Activated CD4-positive, CD25-positive, alpha-beta regulatory T cell treated with anti-CD3 and anti-CD28 coated beads, Interleukin-2, amount 50 U/mL, for 24 hours (primary cell): ENCODE results near the gene NMT1.

Experiments used
- ATAC-seq, 2 donors: fragments of 150-1000 bp; cut with Tn5 transposase; one replicate each; pipeline ENCODE4 v1.10.0; 2021; ENCODE audit warnings: mild to moderate bottlenecking in 1 of 2, moderate library complexity in 1 of 2

NMT1 gene

DNA sequence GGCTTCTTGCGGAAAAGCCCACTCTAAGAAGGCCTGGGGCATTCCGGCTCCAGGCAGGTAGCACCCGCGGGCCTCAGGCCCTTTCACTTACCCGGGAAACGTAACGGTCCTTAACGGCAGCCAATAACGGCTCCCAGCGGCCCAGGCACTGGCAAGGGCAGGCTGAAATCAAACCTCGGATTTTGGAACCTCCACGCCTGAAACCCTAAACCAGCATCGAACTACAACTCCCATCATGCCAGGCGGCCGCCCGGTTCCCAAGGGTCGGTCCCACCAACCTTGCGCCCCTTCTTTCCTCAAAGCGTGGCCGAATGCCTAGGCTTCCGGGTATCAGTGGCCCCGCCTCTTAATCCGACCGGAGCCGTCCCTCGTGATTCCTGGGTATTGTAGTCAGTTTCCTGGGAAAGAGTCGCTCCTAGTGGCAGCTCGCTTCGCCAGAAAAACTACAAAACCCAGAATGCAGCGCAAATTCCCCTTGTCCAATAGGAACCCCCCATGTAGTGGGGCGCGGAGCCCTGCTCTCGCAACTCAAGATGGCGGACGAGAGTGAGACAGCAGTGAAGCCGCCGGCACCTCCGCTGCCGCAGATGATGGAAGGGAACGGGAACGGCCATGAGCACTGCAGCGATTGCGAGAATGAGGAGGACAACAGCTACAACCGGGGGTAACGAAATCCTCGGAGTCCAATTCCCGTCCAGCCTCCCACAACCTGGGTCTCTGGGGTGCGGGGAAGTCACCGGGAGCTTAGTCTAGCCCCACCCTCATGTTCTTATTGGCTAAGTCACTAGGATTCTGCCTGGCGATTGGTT is at the start of gene NMT1:
NMT1 (plus strand) TSS at position 521 of the 809 bp plus-strand sequence; CDS start at position 534, 13 bp downstream.
- ATAC-seq = peak; percentile 89 to 91

- ATAC-seq = no peak
These were observed 49.4 kb upstream of the NMT1 start for GRCh38 chr17:45011767-45012166.

DNA sequence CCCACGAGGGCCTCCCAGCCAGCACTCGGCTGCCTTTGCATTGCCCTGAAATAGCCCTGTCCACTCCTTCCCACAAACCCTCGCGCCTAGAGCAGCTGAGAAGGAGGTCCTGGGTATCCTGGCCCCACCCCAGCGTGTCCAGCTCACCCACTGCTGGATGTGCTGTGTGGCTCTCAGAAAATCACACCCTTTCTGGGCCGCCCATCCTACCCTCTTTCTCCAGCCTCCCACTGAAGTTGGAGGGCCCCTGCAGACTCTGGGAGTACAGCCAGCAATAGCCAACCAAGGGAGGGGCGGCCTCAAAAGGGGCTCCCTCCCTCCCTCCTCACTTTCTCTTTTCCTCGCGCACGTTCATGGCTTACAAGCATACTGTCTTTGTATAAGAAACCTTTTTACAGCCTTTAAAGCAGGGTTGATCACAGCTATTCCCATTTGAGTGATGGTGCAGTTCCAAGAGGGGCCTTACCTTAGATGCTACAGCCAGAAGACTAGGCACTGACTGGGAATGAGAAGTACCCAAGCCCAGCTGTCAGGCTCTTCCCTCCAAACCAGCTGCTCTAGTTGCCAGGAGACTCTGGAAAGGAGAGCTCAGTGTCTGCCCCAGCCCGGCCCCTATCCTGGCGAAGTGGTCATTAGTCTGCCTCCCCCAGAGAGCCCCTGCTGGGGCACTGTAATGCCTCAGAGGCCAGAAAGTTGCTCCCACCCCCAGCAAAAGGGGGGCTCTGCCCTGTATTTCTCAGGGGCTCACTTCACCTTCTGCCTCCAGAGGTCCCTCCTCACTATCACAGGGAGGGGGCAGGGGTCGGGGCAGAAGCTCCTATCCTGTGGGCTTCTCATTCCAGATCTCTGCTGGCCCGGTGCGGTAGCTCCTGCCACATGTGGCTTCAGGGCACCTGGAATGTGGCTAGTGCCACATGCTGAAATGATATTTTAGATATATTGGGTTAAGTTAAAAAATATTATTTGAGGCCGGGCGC is 47.8 kb upstream of the NMT1 start:
- no peak for ATAC-seq

DNA sequence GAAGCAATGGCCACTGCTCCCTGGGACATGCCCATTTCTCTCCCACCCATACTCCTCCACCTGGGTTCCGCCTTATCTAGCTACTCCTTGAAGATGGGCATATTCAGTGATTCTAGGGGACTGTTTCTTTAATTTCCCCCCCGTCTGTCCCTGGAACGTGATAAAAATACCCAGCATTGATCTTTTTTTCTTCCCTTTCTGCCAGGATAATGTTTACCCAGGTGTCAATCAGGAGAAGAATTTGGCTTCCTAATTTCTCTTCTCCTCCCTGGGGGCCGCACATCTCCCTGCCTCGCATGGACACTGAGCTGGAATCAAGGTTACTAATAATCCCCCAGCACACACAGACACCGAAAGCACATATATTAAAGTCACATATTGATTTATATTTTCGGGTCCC is 44.9 kb upstream of the NMT1 start:
- ATAC-seq = no peak

GRCh38 chr17:45016823-45017222 is 44.3 kb upstream of the NMT1 start:
- ATAC-seq = no peak

GRCh38 chr17:45018514-45018847 is 42.6 kb upstream of the NMT1 start:
- no peak for ATAC-seq

DNA sequence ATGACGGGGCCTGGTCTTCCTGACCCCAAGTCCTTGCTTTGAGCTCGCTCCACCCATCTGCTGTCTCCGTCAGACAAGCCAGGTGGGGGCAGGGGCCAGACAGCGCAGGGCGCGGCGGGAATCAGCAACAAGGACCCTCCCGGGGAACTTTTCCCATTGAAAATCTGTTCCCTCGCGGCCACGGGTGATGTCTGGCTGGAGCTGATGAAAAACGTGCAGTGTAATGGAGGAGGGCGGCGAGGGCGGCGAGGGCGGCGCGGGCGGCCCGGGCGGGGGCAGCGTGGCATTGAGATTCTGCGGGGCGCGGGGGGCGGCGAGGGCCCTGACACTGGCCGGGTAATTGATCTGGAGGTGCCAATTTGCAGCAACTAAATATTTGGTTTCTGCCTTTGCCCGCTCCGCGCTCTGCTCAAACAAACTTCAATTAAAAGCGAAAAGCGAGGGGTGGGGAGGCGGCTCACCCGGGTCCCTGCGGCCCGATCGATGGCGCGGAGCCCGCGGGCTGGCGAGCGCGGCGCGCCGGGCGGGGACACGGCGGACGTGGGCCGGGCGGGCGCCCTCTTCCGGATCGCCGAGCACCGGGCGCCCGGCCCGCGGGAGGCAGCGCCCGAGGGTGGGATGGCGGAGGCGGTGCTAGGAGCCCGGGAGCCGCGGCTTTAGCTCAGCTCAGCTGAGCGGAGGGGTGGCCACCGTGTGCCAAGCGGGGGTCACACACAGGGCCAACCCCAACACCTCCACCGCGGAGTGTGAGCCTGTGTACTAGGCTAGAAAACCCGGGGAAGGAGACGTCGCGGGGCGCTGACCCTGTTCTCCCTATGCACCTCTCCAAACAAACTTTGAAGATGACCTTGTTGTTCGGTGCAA is 42.0 kb upstream of the NMT1 start:
- ATAC-seq = peak; percentile 54 to 70

GRCh38 chr17:45020354-45021138 is 40.6 kb upstream of the NMT1 start:
- ATAC-seq = no peak

DNA sequence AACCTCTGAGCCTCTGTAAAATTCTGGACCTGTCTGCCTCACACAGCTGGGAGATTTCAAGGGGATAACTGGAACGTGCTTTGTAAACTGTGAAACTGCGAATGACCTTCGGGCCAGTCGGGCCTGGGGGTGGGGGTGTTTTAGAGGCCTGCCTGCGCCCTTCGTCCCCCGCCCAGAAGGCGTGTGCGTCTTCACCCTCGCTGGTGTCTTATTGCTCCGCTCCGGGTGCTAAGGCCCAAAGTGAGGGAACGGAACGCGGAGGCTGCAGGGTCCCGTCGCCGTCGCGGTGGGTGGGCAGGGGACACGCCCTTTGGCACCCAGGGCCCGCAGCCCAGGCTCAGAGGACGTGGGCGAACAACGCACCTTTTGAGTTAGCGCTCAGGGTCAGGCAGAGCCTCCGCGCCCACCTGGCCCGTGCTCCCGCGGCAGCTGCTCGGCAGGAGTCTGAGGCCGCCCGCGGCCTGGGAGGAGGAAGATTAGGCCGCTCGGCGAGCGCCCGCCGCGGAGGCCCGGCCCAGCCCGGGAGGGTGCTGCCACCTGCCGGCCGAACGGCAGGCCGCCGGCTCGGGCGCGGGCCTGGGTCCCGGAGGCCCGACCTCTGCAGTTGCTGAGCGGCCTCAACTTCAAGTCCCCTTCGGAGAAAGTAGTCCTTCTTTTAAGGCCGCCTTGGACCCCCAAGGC is 39.4 kb upstream of the NMT1 start:
- ATAC-seq = peak; percentile 75 to 85

- ATAC-seq = no peak
These were observed 38.8 kb upstream of the NMT1 start for GRCh38 chr17:45022288-45022648.

- ATAC-seq = no peak
These were observed 38.3 kb upstream of the NMT1 start for GRCh38 chr17:45022655-45023339.

- ATAC-seq = no peak
These were observed 32.0 kb upstream of the NMT1 start for GRCh38 chr17:45029096-45029495.

- ATAC-seq = peak in 1 of 2 donors; percentile 32
These were observed 31.2 kb upstream of the NMT1 start for GRCh38 chr17:45029758-45030423.

GRCh38 chr17:45030733-45031132 is 30.4 kb upstream of the NMT1 start:
- ATAC-seq = no peak

GRCh38 chr17:45031231-45032173 is 29.6 kb upstream of the NMT1 start:
- ATAC-seq = no peak

DNA sequence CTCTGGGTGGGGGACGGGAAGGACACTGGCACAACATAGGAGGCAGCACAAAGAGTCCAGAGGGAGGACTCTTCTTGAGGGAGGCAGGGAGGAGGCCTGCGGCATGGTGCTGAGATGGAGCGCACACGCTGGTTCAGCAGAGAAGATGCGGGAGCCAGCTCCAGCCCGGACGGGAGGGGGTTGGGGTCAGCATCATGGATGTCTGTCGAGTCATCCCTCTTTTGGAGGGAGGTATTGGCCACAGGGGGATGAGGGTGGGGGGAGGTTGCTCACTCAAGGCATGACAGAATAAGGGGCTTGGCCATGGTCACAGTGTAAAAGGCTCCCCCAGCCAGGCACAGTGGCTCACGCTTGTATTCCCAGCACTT is 29.0 kb upstream of the NMT1 start:
- no peak for ATAC-seq

DNA sequence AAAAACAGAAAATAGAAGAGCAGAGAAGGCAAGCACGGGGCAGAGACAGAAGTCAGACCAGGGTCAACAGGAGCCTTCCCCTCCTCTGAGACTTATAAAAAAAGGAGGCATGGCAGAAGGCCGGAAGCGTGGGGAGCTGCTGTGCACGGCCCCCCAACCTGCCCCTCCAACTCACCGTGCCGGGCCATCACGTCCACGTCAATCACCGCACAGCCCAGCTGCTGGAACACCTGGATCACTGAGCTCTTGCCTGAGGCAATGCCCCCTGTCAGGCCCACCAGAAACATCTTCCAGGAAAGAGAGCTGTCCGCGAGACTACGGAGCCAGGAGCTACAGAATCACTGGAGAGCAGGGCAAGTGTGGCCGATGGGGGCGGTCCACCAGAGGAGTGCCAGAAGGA is 26.5 kb upstream of the NMT1 start:
- ATAC-seq = no peak

DNA sequence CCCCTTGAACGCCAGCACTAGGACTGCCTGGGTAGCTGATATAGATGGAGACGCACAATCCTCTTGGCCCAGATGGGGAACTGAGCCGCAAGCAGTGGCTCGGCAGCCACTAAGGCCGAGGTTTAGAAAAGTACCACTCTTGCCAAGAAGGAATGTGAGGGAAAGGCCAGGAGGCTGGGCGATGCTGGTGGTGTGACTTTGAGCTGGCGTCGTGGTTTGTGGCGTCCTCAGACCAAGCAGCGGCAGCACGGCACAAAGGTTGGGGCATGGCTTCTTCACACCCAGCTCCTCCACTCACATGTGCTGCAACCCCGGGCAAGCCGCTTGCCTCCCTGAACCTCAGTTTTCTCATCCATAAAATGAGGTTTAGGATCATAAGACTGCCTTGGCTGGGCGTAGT is 25.3 kb upstream of the NMT1 start:
- ATAC-seq = no peak

DNA sequence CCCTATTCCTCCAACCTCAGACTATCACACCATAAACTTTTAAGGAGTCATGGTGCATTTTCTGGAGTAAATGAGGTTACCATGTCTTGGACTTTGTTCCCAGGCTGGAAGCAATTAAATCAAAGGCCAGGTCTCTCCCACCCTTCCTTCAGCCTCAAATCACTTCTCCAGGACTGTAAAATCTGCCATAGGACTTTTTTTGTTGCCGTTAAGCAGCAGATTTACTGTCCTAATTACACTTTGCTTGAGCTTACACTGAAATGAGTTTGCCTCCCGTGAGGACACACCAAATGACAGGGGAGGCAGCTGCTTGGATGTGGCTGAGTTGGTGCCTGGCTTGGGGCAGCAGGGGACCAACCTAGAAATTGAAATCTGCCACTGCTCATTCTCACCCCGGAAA is 24.4 kb upstream of the NMT1 start:
- ATAC-seq = no peak
